Subcutaneous abdominal adipose tissue (tissue), 5 donors: ENCODE results near the gene FAM90A26.
"Not testable (repeated sequence)": the region's sequence is repeated elsewhere in the genome, so short reads cannot be mapped to it uniquely, and the experiment has no call there.

Experiments
- H3K27ac ChIP-seq: one replicate; pipeline ENCODE4 v1.7.0; 2013; ENCODE audit warnings: low read depth, mild to moderate bottlenecking, inconsistent platforms, low read length, moderate library complexity
- H3K27me3 ChIP-seq, 5 donors: one replicate each; pipeline ENCODE4 v1.7.0; 2013; ENCODE audit warnings: low read length in 5 of 5, inconsistent platforms in 1 of 5; ENCODE audit not compliant: control insufficient read depth in 5 of 5, insufficient read depth in 4 of 5
- H3K36me3 ChIP-seq, 5 donors: one replicate each; pipeline ENCODE4 v1.7.0; 2013; ENCODE audit warnings: low read length in 5 of 5; ENCODE audit not compliant: control insufficient read depth in 5 of 5, insufficient read depth in 5 of 5
- H3K4me1 ChIP-seq, 5 donors: one replicate each; pipeline ENCODE4 v1.7.0; 2013; ENCODE audit warnings: low read length in 5 of 5, mild to moderate bottlenecking in 3 of 5, moderate library complexity in 1 of 5; ENCODE audit not compliant: control insufficient read depth in 5 of 5, insufficient read depth in 5 of 5
- H3K4me3 ChIP-seq, 5 donors: one replicate each; pipeline ENCODE4 v1.7.0; 2013; ENCODE audit warnings: low read length in 5 of 5, low read depth in 1 of 5
- H3K9ac ChIP-seq, 5 donors: one replicate each; pipeline ENCODE4 v1.7.0; 2013; ENCODE audit warnings: low read length in 5 of 5, mild to moderate bottlenecking in 4 of 5, moderate library complexity in 3 of 5
- H3K9me3 ChIP-seq, 5 donors: one replicate each; pipeline ENCODE4 v1.7.0; 2013; ENCODE audit warnings: low read length in 5 of 5; ENCODE audit not compliant: control insufficient read depth in 5 of 5
- donor health status: healthy.
- donor health status: healthy.
- donor health status: healthy.
- donor health status: healthy.
- donor health status: healthy.

FAM90A26 gene

DNA sequence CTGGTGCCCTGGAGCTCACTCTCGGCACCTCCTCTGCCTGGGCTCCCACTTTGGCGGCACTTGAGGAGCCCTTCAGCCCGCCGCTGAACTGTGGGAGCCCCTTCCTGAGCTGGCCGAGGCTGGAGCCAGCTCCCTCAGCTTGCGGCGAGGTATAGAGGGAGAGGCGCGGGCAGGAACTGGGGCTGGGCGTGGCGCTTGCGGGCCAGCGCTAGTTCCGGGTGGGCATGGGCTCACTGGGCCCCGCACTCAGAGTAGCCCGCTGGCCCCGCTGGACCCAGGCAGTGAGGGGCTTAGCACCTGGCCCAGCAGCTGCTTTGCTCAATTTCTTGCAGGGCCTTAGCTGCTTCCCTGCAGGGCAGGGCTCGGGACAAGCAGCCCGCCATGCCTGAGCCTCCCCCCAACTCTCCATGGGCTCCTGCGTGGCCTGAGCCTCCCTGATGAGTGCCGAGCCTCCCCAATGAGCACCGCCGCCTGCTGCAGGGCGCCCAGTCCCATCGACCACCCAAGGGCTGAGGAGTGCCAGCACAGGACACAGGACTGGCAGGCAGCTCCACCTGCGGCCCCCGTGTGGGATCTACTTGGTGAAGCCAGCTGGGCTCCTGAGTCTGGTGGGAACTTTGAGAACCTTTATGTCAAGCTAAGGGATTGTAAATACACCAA lies 26.7 kb upstream of the FAM90A26 start:
- Histone ChIP-seq H3K9ac (no peak overlapping the region), H3K9me3 (no peaks in the 10 kb centered on the region), H3K4me1 (no peaks in the 10 kb centered on the region), H3K27ac (no peak overlapping the region), H3K4me3 (no peak overlapping the region), H3K27me3 (no peaks in the 10 kb centered on the region), H3K36me3 (no peaks in the 10 kb centered on the region)

DNA sequence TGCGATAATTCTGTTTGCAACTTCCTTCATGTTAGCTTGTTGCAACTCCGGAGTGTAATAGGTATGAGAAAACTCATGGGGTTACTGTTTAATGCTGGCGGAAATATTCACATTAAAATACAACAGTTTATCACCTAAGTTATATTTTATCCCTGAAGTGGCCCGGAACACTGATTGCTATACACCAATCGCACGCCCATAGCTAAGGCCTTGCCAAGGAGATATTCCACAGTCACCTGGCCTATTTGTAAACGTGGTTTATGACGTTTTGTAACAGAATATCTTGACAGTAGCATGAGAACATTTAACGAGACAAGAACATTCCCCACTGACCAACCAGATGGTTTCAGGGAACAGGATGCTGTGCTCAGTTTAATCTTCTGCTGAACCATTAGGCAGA lies 23.2 kb upstream of the FAM90A26 start:
- Histone ChIP-seq H3K27ac (no peak overlapping the region), H3K4me1 (peaks cover 0 to 4% (median 4%) of the 10 kb centered on the region in 5 donors), H3K27me3 (no peaks in the 10 kb centered on the region), H3K36me3 (no peaks in the 10 kb centered on the region), H3K4me3 (no peak overlapping the region), H3K9me3 (no peaks in the 10 kb centered on the region), H3K9ac (no peak overlapping the region)

DNA sequence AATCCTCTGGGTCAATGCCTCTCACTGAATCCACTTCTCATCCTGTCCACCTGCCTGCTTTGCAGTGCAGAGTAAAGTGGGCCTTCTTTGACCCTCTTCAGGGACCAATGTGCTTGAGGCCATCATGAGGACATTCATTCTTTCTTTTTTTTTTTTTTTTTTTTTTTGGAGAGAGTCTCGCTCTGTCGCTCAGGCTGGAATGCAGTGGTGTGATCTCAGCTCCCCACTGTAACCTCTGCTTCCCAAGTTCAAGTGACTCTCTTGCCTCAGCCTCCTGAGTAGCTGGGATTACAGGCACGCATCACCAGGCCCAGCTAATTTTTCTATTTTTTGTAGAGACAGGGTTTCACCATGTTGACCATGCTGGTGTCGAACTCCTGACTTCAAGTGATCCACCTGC lies 22.8 kb upstream of the FAM90A26 start:
- H3K27ac ChIP-seq, H3K4me3 ChIP-seq: not testable (repeated sequence)

DNA sequence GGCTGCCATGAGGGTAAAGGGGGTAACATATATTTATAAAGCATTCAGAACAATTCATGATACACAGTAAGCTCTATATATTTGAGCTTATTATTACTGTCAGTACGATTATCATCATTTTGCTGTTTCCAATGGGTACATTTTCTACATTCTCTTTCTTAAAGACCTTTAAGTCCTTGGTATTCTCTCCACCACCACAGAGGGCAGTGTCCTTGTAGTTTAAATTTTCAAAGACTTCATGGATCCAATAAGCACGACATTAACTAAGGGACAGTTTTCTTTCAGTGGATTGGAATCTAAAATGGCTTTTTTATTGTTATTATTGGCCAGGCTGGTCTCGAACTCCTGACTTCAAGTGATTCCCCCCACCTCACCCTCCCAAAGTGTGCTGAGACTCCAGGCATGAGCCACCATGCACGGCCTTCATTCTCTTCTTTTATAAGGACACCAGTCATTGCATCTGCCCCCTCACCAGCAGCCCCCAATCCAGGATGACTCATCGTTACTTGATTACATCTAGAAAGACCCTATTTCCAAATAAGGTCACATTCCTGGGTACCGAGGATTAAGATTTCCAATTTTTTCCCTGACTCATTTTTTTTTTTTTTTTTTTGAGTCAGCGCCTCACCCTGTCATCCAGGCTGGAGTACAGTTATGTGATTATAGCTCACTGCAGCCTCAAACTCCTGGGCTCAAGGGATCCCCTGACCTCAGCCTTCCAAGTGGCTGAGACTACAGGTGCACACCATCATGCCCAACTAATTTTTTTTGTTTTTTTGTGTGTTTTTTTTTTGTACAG lies 21.4 kb upstream of the FAM90A26 start:
- H3K4me1 ChIP-seq: peaks cover 0 to 12% (median 7%) of the 10 kb centered on the region in 5 donors
- not testable (repeated sequence) for H3K36me3 ChIP-seq, H3K9ac ChIP-seq, H3K4me3 ChIP-seq, H3K9me3 ChIP-seq, H3K27me3 ChIP-seq, H3K27ac ChIP-seq

More for the DNA sequence above, 22.8 kb upstream of the FAM90A26 start:
- H3K9me3 ChIP-seq, H3K4me1 ChIP-seq, H3K27me3 ChIP-seq, H3K36me3 ChIP-seq, H3K9ac ChIP-seq: not testable (repeated sequence)

DNA sequence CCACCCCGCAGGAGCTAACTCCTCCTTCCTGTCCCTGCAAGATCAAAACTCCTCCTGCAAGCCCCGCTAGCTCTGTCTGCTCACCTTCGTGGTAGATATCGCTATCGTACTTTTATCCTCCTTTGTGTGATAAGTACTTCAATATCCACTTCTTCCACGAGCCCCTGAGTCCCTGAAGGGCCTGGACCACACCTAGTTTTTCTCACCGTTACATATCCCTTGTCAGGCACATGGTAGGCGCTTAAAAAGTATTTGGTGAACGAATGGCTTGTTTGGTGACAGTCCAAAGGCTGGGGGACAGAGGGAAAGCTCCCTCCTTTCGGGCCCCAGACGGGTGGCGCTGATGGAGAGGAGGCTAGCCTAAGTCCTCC lies 18.4 kb upstream of the FAM90A26 start:
- Histone ChIP-seq H3K9ac (peak overlapping the region in 3 of 5 donors; percentile 55 to 70 (median 66)), H3K4me1 (peaks cover 0 to 13% (median 9%) of the 10 kb centered on the region in 5 donors), H3K27ac (peak overlapping the region; percentile 50), H3K4me3 (peak overlapping the region; percentile 64 to 79 (median 70))
- H3K36me3 ChIP-seq, H3K9me3 ChIP-seq, H3K27me3 ChIP-seq: not testable (repeated sequence)

DNA sequence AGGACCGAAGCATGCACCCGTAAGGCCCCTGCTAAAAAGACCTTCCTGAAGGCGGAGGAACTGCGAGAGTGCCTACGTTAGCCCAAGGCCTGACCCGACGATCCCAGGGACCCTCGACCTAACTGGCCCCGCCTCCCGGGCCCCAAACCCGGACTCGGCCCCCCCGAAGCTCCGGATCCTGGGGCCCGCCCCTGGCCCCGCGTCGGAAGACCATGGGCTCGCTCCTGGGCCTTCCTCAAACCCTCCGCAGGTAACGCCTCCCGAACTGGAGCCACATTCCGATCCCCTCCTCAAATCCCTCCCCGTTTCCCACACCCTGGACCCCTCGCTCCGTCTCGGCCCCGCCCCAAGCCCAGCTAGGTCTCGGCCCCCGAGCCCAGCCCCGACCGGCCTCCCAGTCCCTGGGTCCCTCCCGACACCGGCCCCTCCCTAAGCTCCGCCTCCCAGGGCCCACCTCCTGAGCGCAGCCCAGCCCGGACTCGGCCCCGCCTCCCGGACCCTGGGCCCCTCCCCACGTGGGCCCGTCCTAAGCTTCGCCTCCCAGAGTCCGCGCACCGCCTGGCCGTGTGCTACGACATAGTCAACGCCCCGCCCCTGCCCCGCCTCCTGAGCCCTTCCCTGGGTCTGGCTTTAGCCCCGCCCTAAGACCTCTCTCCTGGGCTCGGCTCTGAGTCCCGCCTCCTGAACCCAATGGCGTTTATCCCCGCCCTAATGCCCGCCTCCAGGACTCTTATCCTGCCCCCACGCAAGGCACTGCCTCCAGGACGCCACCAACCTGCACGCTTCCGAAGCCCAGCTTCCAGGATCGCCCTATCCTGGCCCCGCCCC lies 17.8 kb upstream of the FAM90A26 start:
- H3K9me3 ChIP-seq, H3K27me3 ChIP-seq, H3K36me3 ChIP-seq: not testable (repeated sequence)
- peak overlapping the region in 3 of 5 donors; percentile 55 to 70 (median 66) for H3K9ac ChIP-seq
- peak overlapping the region; percentile 50 for H3K27ac ChIP-seq
- peak overlapping the region; percentile 64 to 79 (median 70) for H3K4me3 ChIP-seq
- peaks cover 0 to 13% (median 9%) of the 10 kb centered on the region in 5 donors for H3K4me1 ChIP-seq

DNA sequence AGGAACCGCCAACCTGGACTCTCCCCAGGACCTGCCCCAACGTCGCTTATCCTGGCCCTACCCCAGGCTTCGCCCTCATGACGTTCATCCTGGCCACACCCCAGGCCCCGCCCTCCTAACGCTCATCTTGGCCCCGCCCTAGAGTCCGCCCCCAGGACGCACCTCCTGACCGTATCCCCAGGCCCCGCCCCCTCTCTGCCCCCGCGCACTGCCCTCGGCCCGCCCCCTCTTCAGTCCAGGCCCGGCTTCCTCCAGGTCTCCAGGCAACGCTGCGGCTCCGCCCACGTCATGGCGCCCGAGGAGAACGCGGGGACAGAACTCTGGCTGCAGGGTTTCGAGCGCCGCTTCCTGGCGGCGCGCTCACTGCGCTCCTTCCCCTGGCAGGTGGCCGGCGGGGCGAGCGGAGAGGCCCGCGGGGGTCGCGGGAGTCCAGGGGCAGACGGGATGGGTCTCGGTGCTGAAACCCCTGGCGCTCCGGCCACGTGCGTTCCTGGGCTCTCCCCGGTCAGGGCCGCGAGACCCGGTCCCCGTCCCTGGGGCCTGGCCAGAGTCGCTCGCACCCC lies 17.1 kb upstream of the FAM90A26 start:
- H3K36me3 ChIP-seq, H3K27me3 ChIP-seq, H3K9me3 ChIP-seq, H3K27ac ChIP-seq: not testable (repeated sequence)
- Histone ChIP-seq H3K4me1 (peaks cover 0 to 13% (median 9%) of the 10 kb centered on the region in 5 donors), H3K4me3 (peak overlapping the region in 4 of 5 donors; percentile 62 to 71 (median 63)), H3K9ac (peak overlapping the region in 3 of 5 donors; percentile 41 to 72 (median 58))

DNA sequence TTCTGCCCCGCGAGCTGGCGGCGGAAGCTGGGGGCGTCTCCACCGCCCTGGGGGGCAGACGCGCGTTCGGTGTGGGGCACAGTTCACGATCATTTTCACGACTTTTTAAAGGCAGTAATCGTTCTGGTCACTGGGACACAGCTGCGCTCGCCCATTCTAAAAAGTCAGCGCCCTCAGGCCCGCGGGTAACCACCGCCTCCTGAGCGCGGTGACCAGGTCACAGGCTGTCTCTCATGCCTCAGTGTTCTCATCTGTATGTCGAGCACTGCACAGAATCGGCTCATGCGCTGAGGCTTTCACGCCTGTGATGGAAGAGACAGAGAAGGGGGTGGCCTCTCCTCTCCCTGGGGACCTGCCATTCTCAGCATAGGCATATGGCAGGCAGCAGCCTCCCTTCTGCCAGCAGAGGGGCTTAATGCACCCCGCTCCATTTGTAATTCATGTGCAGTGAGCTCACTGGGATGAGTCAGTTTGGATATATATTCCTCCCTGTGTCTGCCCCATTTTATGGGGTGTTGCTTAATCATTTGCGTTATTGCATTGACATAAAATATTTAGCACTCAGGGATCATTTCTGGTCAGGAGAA lies 16.5 kb upstream of the FAM90A26 start:
- not testable (repeated sequence) for H3K36me3 ChIP-seq, H3K9me3 ChIP-seq, H3K27ac ChIP-seq, H3K27me3 ChIP-seq
- H3K4me1 ChIP-seq: peaks cover 0 to 13% (median 9%) of the 10 kb centered on the region in 5 donors
- H3K4me3 ChIP-seq: peak overlapping the region; percentile 35 to 71 (median 62)
- peak overlapping the region in 2 of 5 donors; percentile 58 to 72 for H3K9ac ChIP-seq

DNA sequence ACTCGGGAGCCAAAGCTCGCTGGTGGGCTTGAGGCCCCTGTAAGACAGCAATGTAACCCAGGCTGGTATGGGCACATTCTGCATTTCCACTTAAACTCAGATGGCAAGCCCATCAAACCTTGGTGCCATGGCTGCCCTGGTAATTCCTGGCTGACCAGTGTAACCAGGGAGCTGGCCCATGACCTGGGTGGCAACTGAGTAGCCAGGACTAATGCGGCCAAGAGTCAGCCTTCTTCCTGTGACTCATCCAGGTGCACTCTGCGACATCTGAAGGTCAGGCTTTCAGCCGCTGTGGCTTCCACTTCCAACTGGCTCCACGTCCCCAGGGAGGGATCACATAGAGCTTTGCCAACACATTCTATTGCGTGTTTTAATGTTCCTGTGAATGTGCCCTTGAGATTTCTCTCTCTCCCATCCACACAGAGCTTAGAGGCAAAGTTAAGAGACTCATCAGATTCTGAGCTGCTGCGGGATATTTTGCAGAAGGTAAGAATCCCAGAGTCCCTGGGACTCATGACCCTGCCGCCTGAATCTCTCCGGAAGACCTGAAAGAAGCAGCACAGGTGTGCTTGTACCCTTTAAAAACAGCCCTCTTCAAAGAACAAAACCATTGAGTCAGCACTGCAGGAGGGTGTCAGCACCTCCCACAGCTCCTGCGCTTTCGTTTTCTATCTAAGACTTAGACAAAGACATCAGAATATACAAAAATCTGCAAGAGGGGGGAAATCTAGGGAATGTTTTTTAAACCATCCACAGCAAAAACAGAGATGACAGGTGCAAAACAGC lies 14.9 kb upstream of the FAM90A26 start:
- H3K36me3 ChIP-seq, H3K9me3 ChIP-seq, H3K4me3 ChIP-seq, H3K27me3 ChIP-seq, H3K9ac ChIP-seq, H3K27ac ChIP-seq: not testable (repeated sequence)
- peaks cover 0 to 13% (median 9%) of the 10 kb centered on the region in 5 donors for H3K4me1 ChIP-seq
